Right lobe of liver (tissue), 4 donors: Measurements from ENCODE around the gene TUBGCP2.

ENCODE experiments used
- CTCF ChIP-seq, 4 donors: fragments of 200-600 bp in 3 of 4; fragments of 450-650 bp in 1 of 4; IDR thresholded peaks; one replicate each; pipeline versions ENCODE4 v1.5.1 to v1.8.0; 2016 to 2022; ENCODE audit warnings: antibody characterized with exemption in 4 of 4, mild to moderate bottlenecking in 2 of 4
- POLR2A ChIP-seq: fragments of 450-650 bp; IDR thresholded peaks from one replicate; pipeline ENCODE4 v1.6.1; 2017; ENCODE audit warnings: antibody characterized with exemption, mild to moderate bottlenecking
- donor health status: DM: no; HTN: no; CAD: no.
- donor health status: DM: no; HTN: no; CAD: no.
- donor health status: DM: no; HTN: yes; CAD: no.

- no peak for TF ChIP-seq CTCF (IDR thresholded peaks at IDR 0.05)
- no peak for TF ChIP-seq POLR2A
Measured at GRCh38 chr10:133237588-133238465, 70.8 kb downstream of the TUBGCP2 start, which contains the start of gene VENTX.
